Fibroblast of lung (primary cell): Measurements from ENCODE around the gene TMED4. TPM values are rescaled to one million over a fixed set of nuclear protein-coding genes. Genes with fewer than 3 reads are reported as not detected.

Experiments used
- DNase-seq, 2 donors: peaks; one replicate each; pipeline versions ENCODE4 v3.0.0 to v3.0.0-alpha.2; 2010; ENCODE audit warnings: low read depth in 2 of 2
- H2AFZ ChIP-seq: 2 replicates; pipeline ENCODE4 v1.5.1; 2012; ENCODE audit warnings: low read length, control low read depth, inconsistent platforms
- H3K27ac ChIP-seq: 2 replicates; pipeline ENCODE4 v1.5.1; 2011; ENCODE audit warnings: low read length, control low read depth; ENCODE audit not compliant: insufficient read depth
- H3K27me3 ChIP-seq: 2 replicates; pipeline ENCODE4 v1.5.1; 2011; ENCODE audit warnings: mild to moderate bottlenecking, low read length; ENCODE audit not compliant: control insufficient read depth, insufficient read depth
- H3K36me3 ChIP-seq: 2 replicates; pipeline ENCODE4 v1.5.1; 2011; ENCODE audit warnings: low read length; ENCODE audit not compliant: control insufficient read depth, insufficient read depth
- H3K4me1 ChIP-seq: 2 replicates; pipeline ENCODE4 v1.5.1; 2011; ENCODE audit warnings: low read length; ENCODE audit not compliant: control insufficient read depth, insufficient read depth; ENCODE audit errors: extremely low read depth
- H3K4me2 ChIP-seq: 2 replicates; pipeline ENCODE4 v1.5.1; 2011; ENCODE audit warnings: low read length, control low read depth; ENCODE audit not compliant: insufficient read depth; ENCODE audit errors: extremely low read depth
- H3K4me3 ChIP-seq, 4 experiments: fragments of 200-600 bp in 1 of 4; sonication (generic) in 1 of 4; replicated peaks in 1 of 4; 2 replicates each; pipeline ENCODE4 v1.5.1; 2011 to 2016; ENCODE audit warnings: low read length in 4 of 4, low read depth in 3 of 4, mild to moderate bottlenecking in 3 of 4, control low read depth in 2 of 4, inconsistent platforms in 1 of 4, mixed read lengths in 1 of 4; ENCODE audit not compliant: insufficient read depth in 1 of 4; ENCODE audit errors: control extremely low read depth in 1 of 4
- H3K79me2 ChIP-seq: 2 replicates; pipeline ENCODE4 v1.5.1; 2012; ENCODE audit warnings: mild to moderate bottlenecking, low read length, inconsistent platforms; ENCODE audit not compliant: control insufficient read depth, insufficient read depth
- H3K9ac ChIP-seq: 2 replicates; pipeline ENCODE4 v1.5.1; 2011; ENCODE audit warnings: mild to moderate bottlenecking, low read length, control low read depth; ENCODE audit not compliant: insufficient read depth
- H3K9me3 ChIP-seq: 2 replicates; pipeline ENCODE4 v1.5.1; 2012; ENCODE audit warnings: low read depth, low read length; ENCODE audit not compliant: control insufficient read depth, insufficient read depth
- H4K20me1 ChIP-seq: 2 replicates; pipeline ENCODE4 v1.5.1; 2011; ENCODE audit warnings: low read length; ENCODE audit not compliant: control insufficient read depth, insufficient read depth; ENCODE audit errors: extremely low read depth
- EZH2 ChIP-seq: IDR thresholded peaks from 2 replicates; pipeline ENCODE4 v1.5.1; 2012; ENCODE audit warnings: low read length, control low read depth, mild to moderate bottlenecking; ENCODE audit errors: missing control alignments
- polyA plus RNA-seq, 2 donors: library from polyadenylated mRNA; depleted of rRNA in 1 of 2; stranded (reverse) in 1 of 2; unstranded in 1 of 2; fragments of >200 nt; gene quantifications; 2 replicates each; pipeline ENCODE4 v1.2.1, GENCODE V29; 2011 to 2012; ENCODE audit warnings: missing spikeins in 1 of 2
- total RNA-seq: library from RNA; depleted of rRNA; stranded (reverse); fragments of >200 nt; gene quantifications from 2 replicates; pipeline ENCODE4 v1.2.1, GENCODE V29; 2014
- TF ChIP-seq, protein P1 (sequence below), 2 donors: IDR thresholded peaks in 1 of 2; conservative IDR thresholded peaks in 1 of 2; 1 replicate in 1 of 2; 2 replicates in 1 of 2; pipeline ENCODE4 v1.5.1; 2011 to 2012; ENCODE audit warnings: low read length in 2 of 2, control low read depth in 1 of 2, inconsistent platforms in 1 of 2, low read depth in 1 of 2, mild to moderate bottlenecking in 1 of 2

TMED4 gene
- total and polyA plus RNA-seq, 2 donors (not counting 1 experiment from before 2014, with no cell fraction given), result 74.5 to 101 TPM

DNA sequence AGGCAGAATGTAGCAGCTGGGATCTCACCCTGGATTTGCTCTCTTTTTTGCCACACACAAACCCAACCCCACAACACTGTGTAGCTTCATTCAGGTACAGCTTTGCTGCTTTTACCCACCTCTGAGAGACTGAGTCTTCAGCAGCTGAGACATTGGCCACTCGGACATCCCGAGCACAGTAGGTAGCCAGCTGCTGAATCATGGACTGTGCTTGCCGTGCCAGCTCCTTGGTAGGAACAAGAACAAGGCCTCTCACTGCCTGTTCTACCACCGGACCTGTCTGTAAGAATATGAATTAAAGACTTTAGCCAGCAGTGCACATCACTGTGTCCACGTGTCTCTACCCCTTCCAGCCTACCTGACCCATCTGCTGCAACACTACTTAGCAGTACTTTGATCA is 9.3 kb downstream of the TMED4 start:
- Histone ChIP-seq H2AFZ (no peak overlapping the region), H3K9me3 (no peaks in the 10 kb centered on the region), H3K36me3 (peaks cover 40% of the 10 kb centered on the region), H4K20me1 (no peaks in the 10 kb centered on the region), H3K27me3 (no peaks in the 10 kb centered on the region), H3K79me2 (peaks cover 29% of the 10 kb centered on the region), H3K4me2 (peak overlapping the region; percentile 98), H3K27ac (peak overlapping the region; percentile 71), H3K9ac (peak overlapping the region; percentile 71), H3K4me3 (peak overlapping the region; percentile 53 to 95 (median 76)), H3K4me1 (peaks cover 8% of the 10 kb centered on the region)
- TF ChIP-seq, protein P1, sequence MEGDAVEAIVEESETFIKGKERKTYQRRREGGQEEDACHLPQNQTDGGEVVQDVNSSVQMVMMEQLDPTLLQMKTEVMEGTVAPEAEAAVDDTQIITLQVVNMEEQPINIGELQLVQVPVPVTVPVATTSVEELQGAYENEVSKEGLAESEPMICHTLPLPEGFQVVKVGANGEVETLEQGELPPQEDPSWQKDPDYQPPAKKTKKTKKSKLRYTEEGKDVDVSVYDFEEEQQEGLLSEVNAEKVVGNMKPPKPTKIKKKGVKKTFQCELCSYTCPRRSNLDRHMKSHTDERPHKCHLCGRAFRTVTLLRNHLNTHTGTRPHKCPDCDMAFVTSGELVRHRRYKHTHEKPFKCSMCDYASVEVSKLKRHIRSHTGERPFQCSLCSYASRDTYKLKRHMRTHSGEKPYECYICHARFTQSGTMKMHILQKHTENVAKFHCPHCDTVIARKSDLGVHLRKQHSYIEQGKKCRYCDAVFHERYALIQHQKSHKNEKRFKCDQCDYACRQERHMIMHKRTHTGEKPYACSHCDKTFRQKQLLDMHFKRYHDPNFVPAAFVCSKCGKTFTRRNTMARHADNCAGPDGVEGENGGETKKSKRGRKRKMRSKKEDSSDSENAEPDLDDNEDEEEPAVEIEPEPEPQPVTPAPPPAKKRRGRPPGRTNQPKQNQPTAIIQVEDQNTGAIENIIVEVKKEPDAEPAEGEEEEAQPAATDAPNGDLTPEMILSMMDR (conservative IDR thresholded peaks at IDR 0.05 in 1 of 2, IDR thresholded peaks at IDR 0.05 in 1 of 2; ENCODE audit: low read depth in 1 of 2, low read length in 2 of 2), result no peak
- TF ChIP-seq EZH2, result no peak
- DNase-seq, result no peak

DNA sequence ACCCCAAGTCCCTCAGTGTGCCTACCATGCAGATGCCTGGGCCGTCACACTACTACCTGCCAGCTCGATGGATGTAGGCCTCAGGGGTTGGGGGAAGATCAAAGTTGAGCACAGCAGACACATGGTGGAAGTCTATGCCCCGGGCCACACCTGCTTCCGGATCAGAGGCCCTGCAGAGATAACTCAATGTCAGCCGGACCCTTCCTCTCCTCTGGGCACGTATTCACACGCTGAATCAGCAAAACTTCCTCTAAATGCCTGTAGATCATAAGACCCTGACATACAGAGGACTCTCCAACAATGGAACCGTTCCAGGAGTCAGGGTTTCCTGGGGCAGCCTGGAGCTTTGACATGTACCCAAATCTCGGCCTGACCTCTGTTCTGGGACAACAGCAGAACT is 12.1 kb downstream of the TMED4 start:
- no peak overlapping the region for H2AFZ ChIP-seq
- no peaks in the 10 kb centered on the region for H4K20me1 ChIP-seq

DNA sequence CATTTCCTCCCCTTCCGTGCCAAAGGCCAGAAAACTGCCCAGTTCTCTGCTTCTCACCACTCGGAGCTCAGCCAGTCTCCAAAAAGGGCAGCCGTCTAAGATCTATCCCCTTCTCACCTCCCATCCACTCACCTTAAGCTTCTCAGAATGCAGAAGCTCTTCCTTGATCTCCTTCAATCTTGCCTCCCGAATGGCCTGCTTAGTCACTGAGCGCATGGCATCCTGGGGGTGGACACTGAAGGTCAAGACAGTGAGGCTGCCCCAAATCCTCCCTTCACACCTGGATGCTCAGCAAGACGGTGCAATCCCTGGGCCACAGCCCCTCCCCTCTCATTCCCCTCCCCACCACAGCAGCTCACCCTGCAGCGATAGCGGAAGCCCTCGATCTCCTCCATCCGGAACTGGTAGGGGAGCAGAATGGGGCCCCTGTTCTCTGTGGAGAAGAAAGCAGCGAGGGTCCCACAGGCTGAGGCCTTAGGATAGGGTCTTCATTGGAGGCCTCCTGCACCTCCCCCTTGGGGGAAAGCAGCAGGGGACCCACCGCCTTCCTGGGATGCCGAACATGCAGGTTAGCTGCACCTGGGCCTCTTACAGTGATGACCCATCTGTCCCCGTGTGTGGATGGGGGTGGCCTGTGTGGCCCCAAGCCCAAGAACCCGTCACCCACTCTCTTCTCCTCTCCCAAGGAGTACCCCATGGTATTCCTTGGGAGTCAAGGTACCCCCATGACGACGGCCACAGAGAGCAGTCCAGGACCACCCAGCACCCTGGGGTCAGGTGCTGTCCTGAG is 13.1 kb downstream of the TMED4 start:
- Histone ChIP-seq H4K20me1 (no peaks in the 10 kb centered on the region), H3K36me3 (peaks cover 54% of the 10 kb centered on the region), H3K4me3 (no peak overlapping the region), H3K27me3 (no peaks in the 10 kb centered on the region), H3K9ac (no peak overlapping the region), H2AFZ (no peak overlapping the region), H3K79me2 (peaks cover 21% of the 10 kb centered on the region), H3K4me2 (no peak overlapping the region), H3K27ac (no peak overlapping the region), H3K4me1 (peaks cover 6% of the 10 kb centered on the region), H3K9me3 (no peaks in the 10 kb centered on the region)
- TF ChIP-seq, protein P1 (conservative IDR thresholded peaks at IDR 0.05 in 1 of 2, IDR thresholded peaks at IDR 0.05 in 1 of 2; ENCODE audit: low read depth in 1 of 2, low read length in 2 of 2), result no peak
- TF ChIP-seq EZH2, result no peak
- DNase-seq, result no peak

More for the DNA sequence above, 12.1 kb downstream of the TMED4 start:
- no peak overlapping the region for H3K4me2 ChIP-seq
- H3K4me1 ChIP-seq, result peaks cover 8% of the 10 kb centered on the region
- peaks cover 52% of the 10 kb centered on the region for H3K36me3 ChIP-seq
- H3K4me3 ChIP-seq, result no peak overlapping the region
- no peak overlapping the region for H3K9ac ChIP-seq
- H3K27me3 ChIP-seq, result no peaks in the 10 kb centered on the region
- TF ChIP-seq, protein P1 (conservative IDR thresholded peaks at IDR 0.05 in 1 of 2, IDR thresholded peaks at IDR 0.05 in 1 of 2; ENCODE audit: low read depth in 1 of 2, low read length in 2 of 2), result no peak
- no peak for TF ChIP-seq EZH2
- H3K79me2 ChIP-seq, result peaks cover 29% of the 10 kb centered on the region
- no peak overlapping the region for H3K27ac ChIP-seq
- H3K9me3 ChIP-seq, result no peaks in the 10 kb centered on the region
- DNase-seq, result no peak
